H1 (cell line): ENCODE results near the gene DSCAM. TPM values are rescaled to one million over a fixed set of nuclear protein-coding genes. Genes with fewer than 3 reads are reported as not detected.

Source experiments
- ATF2 ChIP-seq: IDR thresholded peaks from 2 replicates; pipeline ENCODE4 v1.6.1; 2012; ENCODE audit warnings: low read length, inconsistent platforms
- EP300 ChIP-seq, 2 experiments: IDR thresholded peaks; 1 replicate in 1 of 2; 2 replicates in 1 of 2; pipeline ENCODE4 v1.6.1; 2011 to 2012; ENCODE audit warnings: low read depth in 2 of 2, low read length in 2 of 2, mild to moderate bottlenecking in 2 of 2, borderline replicate concordance in 1 of 2, inconsistent platforms in 1 of 2, moderate library complexity in 1 of 2
- HDAC6 ChIP-seq: IDR thresholded peaks from one replicate; pipeline ENCODE4 v1.7.1; 2012; ENCODE audit warnings: low read depth, mild to moderate bottlenecking, inconsistent platforms, low read length, moderate library complexity
- KDM1A ChIP-seq: fragments of 200-600, 300-600 bp; sonication (generic); IDR thresholded peaks from 2 replicates; pipeline ENCODE4 v1.7.1; 2016; ENCODE audit warnings: mild to moderate bottlenecking, low read length, borderline replicate concordance
- RNF2 ChIP-seq: fragments of 200-900, 300-1000 bp; sonication (generic); IDR thresholded peaks from 2 replicates; pipeline ENCODE4 v1.7.1; 2016; ENCODE audit warnings: borderline replicate concordance, low read depth, mild to moderate bottlenecking, antibody characterized with exemption, low read length; ENCODE audit not compliant: poor library complexity, severe bottlenecking; ENCODE audit errors: missing control alignments
- SP4 ChIP-seq: IDR thresholded peaks from 2 replicates; pipeline ENCODE4 v1.6.1; 2012; ENCODE audit warnings: low read length, inconsistent platforms
- polyA plus RNA-seq, 7 experiments: library from polyadenylated mRNA; depleted of rRNA in 3 of 7; stranded (reverse) in 5 of 7; unstranded in 2 of 7; fragments of >200 nt in 5 of 7; fragments of 200-250 nt in 2 of 7; gene quantifications; 1 replicate in 5 of 7; 2 replicates in 1 of 7; 4 replicates in 1 of 7; pipeline versions ENCODE4 v1.2.1 to v1.2.3, GENCODE V29; 2011 to 2013; ENCODE audit warnings: missing spikeins in 2 of 7, mixed read lengths in 2 of 7
- total RNA-seq: library from RNA; stranded (reverse); fragmentation: NEBNext Ultra II Directional; extraction: Animal tissue kit (Norgen Biotek cat#: 25700); gene quantifications from 2 replicates; pipeline ENCODE4 v1.2.1, GENCODE V29; 2021
- TF ChIP-seq, protein P1 (sequence below): IDR thresholded peaks from 2 replicates; pipeline ENCODE4 v1.6.1; 2011; ENCODE audit warnings: low read depth, mild to moderate bottlenecking, low read length; ENCODE audit not compliant: insufficient read depth

The DSCAM gene
- total and polyA plus RNA-seq, 2 of the 8 experiments (the other 6 are each of a cell fraction or from before 2014, with no cell fraction given) = 0.02 to 0.15 TPM

DNA sequence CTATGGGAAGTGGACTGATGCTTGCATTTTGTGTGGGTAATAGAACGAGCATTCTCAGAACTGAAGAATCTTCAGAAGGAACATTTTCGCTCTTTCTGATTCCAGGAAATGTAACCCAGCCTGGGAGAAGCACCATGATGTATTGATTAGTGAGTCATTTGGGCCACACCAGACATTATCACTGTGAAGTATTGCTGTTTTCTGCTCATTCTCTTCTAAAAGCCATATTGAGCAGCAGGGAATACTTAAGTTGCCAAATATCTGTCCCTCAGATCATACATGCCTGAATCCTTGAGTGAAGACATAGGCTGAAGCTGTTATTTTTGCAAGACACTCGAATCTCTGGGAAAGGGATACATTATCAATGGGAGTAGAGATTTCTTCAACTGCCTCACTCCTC, 766.6 kb downstream of the DSCAM start (continued):
- no peak for TF ChIP-seq HDAC6
- TF ChIP-seq, protein P1, sequence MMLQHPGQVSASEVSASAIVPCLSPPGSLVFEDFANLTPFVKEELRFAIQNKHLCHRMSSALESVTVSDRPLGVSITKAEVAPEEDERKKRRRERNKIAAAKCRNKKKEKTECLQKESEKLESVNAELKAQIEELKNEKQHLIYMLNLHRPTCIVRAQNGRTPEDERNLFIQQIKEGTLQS = no peak
- TF ChIP-seq ATF2 = no peak
- no peak for TF ChIP-seq SP4
- TF ChIP-seq RNF2 = no peak
- no peak for TF ChIP-seq EP300 (IDR thresholded peaks at IDR 0.05; ENCODE audit: borderline replicate concordance in 1 of 2, low read depth in 2 of 2, low read length in 2 of 2)
- TF ChIP-seq KDM1A = no peak
